CD8-positive, alpha-beta memory T cell (primary cell): Measurements from ENCODE around the gene USP3. TPM values are rescaled to one million over a fixed set of nuclear protein-coding genes. Genes with fewer than 3 reads are reported as not detected.

ENCODE experiments used
- CTCF ChIA-PET: fragments of 350-600 bp; sonication (Branson Sonifier 250); formaldehyde crosslinking; loops from one replicate; lab custom pipeline; 2021; ENCODE audit warnings: antibody characterized with exemption; lab: Charles Lee
- POLR2A ChIA-PET: fragments of 350-600 bp; sonication (Branson Sonifier 250); formaldehyde crosslinking; loops from one replicate; lab custom pipeline; 2021; ENCODE audit warnings: antibody characterized with exemption; lab: Charles Lee
- DNase-seq, 5 donors: peaks; one replicate each; pipeline versions ENCODE4 v3.0.0 to v3.0.0-alpha.2; 2020 to 2022; ENCODE audit warnings: mixed read lengths in 1 of 5
- H3K27ac ChIP-seq: one replicate; pipeline ENCODE4 v1.7.0; 2013; ENCODE audit warnings: low read depth, mild to moderate bottlenecking, low read length, moderate library complexity
- H3K27me3 ChIP-seq: 2 replicates; pipeline ENCODE4 v1.7.0; 2013; ENCODE audit warnings: low read length, mild to moderate bottlenecking; ENCODE audit not compliant: insufficient read depth, poor library complexity, severe bottlenecking
- H3K36me3 ChIP-seq: 2 replicates; pipeline ENCODE4 v1.7.0; 2013; ENCODE audit warnings: mild to moderate bottlenecking, low read length, moderate library complexity; ENCODE audit not compliant: insufficient read depth
- H3K4me1 ChIP-seq: 2 replicates; pipeline ENCODE4 v1.7.0; 2013; ENCODE audit warnings: mild to moderate bottlenecking, low read length, moderate library complexity; ENCODE audit not compliant: insufficient read depth
- H3K4me3 ChIP-seq: 2 replicates; pipeline ENCODE4 v1.7.0; 2013; ENCODE audit warnings: mild to moderate bottlenecking, low read length
- H3K9me3 ChIP-seq: 2 replicates; pipeline ENCODE4 v1.7.0; 2013; ENCODE audit warnings: mild to moderate bottlenecking, low read length
- H3K27ac Mint-ChIP-seq, 8 donors: one replicate each; pipeline ENCODE4 v1.8.0; 2020 to 2021; ENCODE audit warnings: mixed read lengths in 8 of 8, mild to moderate bottlenecking in 6 of 8, inconsistent platforms in 3 of 8, moderate library complexity in 3 of 8
- H3K27me3 Mint-ChIP-seq, 2 donors: one replicate each; pipeline ENCODE4 v1.8.0; 2020 to 2021; ENCODE audit warnings: mixed read lengths in 2 of 2, mild to moderate bottlenecking in 1 of 2, moderate library complexity in 1 of 2
- H3K36me3 Mint-ChIP-seq, 3 donors: one replicate each; pipeline ENCODE4 v1.8.0; 2020 to 2021; ENCODE audit warnings: mixed read lengths in 3 of 3, inconsistent platforms in 1 of 3, mild to moderate bottlenecking in 1 of 3
- H3K4me1 Mint-ChIP-seq, 3 donors: one replicate each; pipeline ENCODE4 v1.8.0; 2020 to 2021; ENCODE audit warnings: mixed read lengths in 3 of 3, inconsistent platforms in 1 of 3, mild to moderate bottlenecking in 1 of 3
- H3K4me3 Mint-ChIP-seq, 7 donors: one replicate each; pipeline ENCODE4 v1.8.0; 2020 to 2021; ENCODE audit warnings: mixed read lengths in 7 of 7, mild to moderate bottlenecking in 6 of 7, moderate library complexity in 4 of 7, inconsistent platforms in 2 of 7
- H3K9me3 Mint-ChIP-seq, 5 donors: one replicate each; pipeline ENCODE4 v1.8.0; 2020 to 2022; ENCODE audit warnings: mixed read lengths in 5 of 5, mild to moderate bottlenecking in 3 of 5, moderate library complexity in 2 of 5, inconsistent platforms in 1 of 5
- polyA plus RNA-seq: library from polyadenylated mRNA; unstranded; fragments of 300-500 nt; fragmentation: Illumina TruSeq; gene quantifications from one replicate; pipeline ENCODE4 v1.2.3, GENCODE V29; 2021
- total RNA-seq, 2 experiments: library from RNA; stranded (reverse); gene quantifications; one replicate each; pipeline ENCODE4 v1.2.3, GENCODE V29; 2021

The USP3 gene
- total and polyA plus RNA-seq, 3 experiments from 2014 or later, result 36.6 to 50.7 (median 38.0) TPM

DNA sequence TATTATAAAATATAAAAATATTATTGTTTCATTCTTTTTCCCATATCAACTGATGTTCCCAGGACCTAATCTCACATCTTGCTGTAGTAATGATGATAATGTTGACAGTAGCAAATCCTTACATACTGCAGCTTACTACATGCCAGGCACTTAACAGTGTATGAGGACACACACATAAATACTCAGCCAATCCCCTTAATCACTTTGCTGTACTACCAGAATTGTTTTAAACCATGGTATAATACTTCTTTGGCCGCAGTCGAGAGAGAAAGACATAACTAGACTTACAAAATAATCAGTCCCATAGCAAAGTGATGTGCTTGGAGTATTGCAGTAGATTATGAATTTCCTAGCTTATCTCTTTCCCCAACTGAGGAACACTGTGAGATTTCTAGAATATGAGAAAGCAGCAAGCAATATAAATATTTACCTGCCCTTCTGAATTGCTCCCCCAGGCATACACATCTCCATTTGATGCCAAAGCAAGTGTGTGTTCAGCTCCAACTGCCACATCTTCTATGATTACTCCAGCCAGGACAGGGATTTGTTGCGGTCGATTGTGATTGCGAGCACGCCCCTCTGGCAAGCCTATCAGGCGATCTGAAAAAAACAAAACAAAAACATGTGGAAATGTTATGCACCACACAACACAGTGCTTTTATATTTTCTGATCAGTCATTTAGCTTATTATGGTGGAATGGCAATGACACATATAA lies 125.8 kb downstream of the USP3 start:
- Mint-ChIP-seq H3K4me3 (no peak overlapping the region), H3K27ac (peak overlapping the region in 1 of 8 donors; percentile 1), H3K4me1 (peaks cover 0 to 1% (median 0%) of the 10 kb centered on the region in 3 donors), H3K36me3 (peaks cover 11 to 93% (median 42%) of the 10 kb centered on the region in 3 donors), H3K27me3 (no peaks in the 10 kb centered on the region), H3K9me3 (no peaks in the 10 kb centered on the region)
- POLR2A ChIA-PET, result no interaction called here
- Histone ChIP-seq H3K27ac (no peak overlapping the region), H3K4me3 (no peak overlapping the region), H3K9me3 (no peaks in the 10 kb centered on the region), H3K36me3 (peaks cover 66% of the 10 kb centered on the region), H3K4me1 (no peaks in the 10 kb centered on the region), H3K27me3 (no peaks in the 10 kb centered on the region)
- no peak for DNase-seq
- CTCF ChIA-PET, result interaction anchor here (0.8 to 1.7 kb wide), 3 partner anchors 20 to 164 kb away, joined by 3 to 4 read pairs (median 3); no protein-coding TSS in a partner anchor

DNA sequence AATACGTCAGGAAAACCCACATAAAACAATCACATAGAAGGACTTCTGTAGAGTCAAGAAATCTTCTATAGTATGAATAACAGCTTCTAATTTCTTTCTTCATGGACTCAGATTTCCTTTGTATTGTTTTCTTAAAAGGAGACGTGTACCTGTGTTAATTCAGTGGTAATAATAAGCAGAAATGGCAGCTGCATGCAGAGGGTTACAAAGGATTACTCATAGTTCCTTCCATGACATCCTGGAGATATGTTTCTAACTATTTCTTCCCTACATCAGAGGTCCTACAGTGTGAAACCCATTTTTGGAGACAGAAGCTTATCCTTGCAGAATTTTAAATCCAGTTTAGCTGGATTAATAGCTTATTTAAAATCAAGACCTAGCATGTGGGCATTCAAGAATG lies 128.9 kb downstream of the USP3 start:
- ChIA-PET CTCF (no interaction called here), POLR2A (no interaction called here)
- H3K9me3 ChIP-seq, result no peaks in the 10 kb centered on the region
- Mint-ChIP-seq H3K4me1 (peaks cover 0 to 1% (median 0%) of the 10 kb centered on the region in 3 donors), H3K9me3 (no peaks in the 10 kb centered on the region), H3K27me3 (no peaks in the 10 kb centered on the region), H3K27ac (no peak overlapping the region), H3K4me3 (no peak overlapping the region), H3K36me3 (peaks cover 8 to 93% (median 41%) of the 10 kb centered on the region in 3 donors)
- H3K36me3 ChIP-seq, result peaks cover 69% of the 10 kb centered on the region
- no peak overlapping the region for H3K27ac ChIP-seq
- no peaks in the 10 kb centered on the region for H3K27me3 ChIP-seq
- H3K4me3 ChIP-seq, result no peak overlapping the region
- no peaks in the 10 kb centered on the region for H3K4me1 ChIP-seq
- DNase-seq, result no peak

DNA sequence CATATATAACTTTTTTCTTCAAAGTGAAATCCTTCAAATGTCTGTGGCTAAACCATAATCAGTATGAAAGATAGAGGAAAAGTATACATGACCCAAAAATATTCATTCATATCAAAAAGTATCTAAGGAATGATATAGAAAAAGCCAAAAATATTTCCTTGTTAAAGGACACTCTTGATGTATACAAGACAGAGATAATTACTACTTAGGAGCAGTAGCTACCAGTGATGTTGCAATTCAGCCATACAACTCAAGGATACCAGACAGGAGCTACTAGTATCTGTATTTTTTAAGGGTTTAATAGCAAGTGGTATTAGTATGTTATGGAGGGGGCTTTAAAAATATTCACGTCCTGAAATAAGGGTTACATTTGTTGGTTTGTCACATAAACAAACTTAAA lies 129.8 kb downstream of the USP3 start:
- H3K27ac ChIP-seq, result no peak overlapping the region
- H3K9me3 ChIP-seq, result no peaks in the 10 kb centered on the region
- Mint-ChIP-seq H3K4me1 (peaks cover 0 to 1% (median 0%) of the 10 kb centered on the region in 3 donors), H3K27ac (peak overlapping the region in 3 of 8 donors; percentile 20 to 63 (median 61)), H3K4me3 (no peak overlapping the region), H3K36me3 (peaks cover 5 to 93% (median 39%) of the 10 kb centered on the region in 3 donors), H3K27me3 (no peaks in the 10 kb centered on the region), H3K9me3 (no peaks in the 10 kb centered on the region)
- no peaks in the 10 kb centered on the region for H3K27me3 ChIP-seq
- ChIA-PET CTCF (interaction anchor here (1.8 kb wide), 1 partner anchor 433 kb away, joined by 3 read pairs; no protein-coding TSS in a partner anchor), POLR2A (no interaction called here)
- DNase-seq, result no peak
- no peaks in the 10 kb centered on the region for H3K4me1 ChIP-seq
- H3K36me3 ChIP-seq, result peaks cover 73% of the 10 kb centered on the region
- H3K4me3 ChIP-seq, result no peak overlapping the region

DNA sequence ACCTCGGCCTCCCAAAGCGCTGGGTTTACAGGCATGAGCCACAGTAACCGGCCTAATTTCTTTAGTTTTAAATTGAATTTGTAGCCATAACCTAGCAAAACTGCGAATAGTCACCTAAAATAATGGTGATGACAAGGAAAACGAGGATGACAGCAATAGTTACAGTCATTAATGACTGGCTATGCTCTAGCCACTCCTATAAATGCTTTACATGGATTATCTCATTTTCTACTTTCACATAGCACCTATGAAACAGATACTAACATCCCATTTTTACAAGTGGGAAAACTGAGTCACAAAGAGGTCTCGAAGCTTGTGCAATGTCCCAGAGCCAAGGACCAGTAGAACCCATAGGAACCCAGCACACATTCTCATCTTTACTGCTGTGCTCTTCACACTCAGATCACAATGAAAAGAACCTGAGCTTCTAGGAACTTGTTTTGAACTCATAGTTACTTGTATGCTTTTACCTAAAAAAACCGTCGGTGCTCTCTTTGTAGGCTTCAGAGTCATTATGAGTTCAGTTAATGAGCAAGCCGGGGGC lies 132.2 kb downstream of the USP3 start:
- H3K27ac Mint-ChIP-seq, result no peak overlapping the region

DNA sequence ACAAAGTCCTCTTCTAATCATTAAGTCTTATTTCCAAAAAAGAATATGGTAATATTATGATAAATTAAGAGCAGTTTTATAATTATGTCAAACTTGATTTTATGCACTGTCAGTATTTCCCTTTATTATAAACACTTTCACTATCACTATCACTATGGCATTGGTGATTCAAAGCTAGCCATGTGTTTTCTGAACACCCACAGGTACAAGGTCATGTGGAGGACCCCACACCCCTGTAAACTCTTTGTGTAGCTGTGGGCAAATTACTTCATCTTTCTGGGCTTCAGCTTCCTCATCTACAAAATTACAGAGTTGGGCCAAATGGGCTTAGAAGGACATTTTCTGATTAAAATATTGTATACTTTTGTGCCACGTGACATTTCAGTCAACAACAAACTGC lies 134.4 kb downstream of the USP3 start:
- no peak overlapping the region for H3K4me3 Mint-ChIP-seq
- no peak overlapping the region for H3K4me3 ChIP-seq
- CTCF ChIA-PET, result interaction anchor here (0.5 kb wide), 1 partner anchor 1193 kb away, joined by 3 read pairs; no protein-coding TSS in a partner anchor
- H3K9me3 Mint-ChIP-seq, result no peaks in the 10 kb centered on the region
- no peaks in the 10 kb centered on the region for H3K4me1 Mint-ChIP-seq
- H3K27me3 ChIP-seq, result no peaks in the 10 kb centered on the region
- peaks cover 1 to 90% (median 19%) of the 10 kb centered on the region in 3 donors for H3K36me3 Mint-ChIP-seq
- no peak for DNase-seq
- H3K27ac ChIP-seq, result no peak overlapping the region
- no peaks in the 10 kb centered on the region for H3K4me1 ChIP-seq
- POLR2A ChIA-PET, result no interaction called here
- peak overlapping the region in 3 of 8 donors; percentile 29 to 93 (median 50) for H3K27ac Mint-ChIP-seq
- no peaks in the 10 kb centered on the region for H3K27me3 Mint-ChIP-seq
- H3K9me3 ChIP-seq, result no peaks in the 10 kb centered on the region
- H3K36me3 ChIP-seq, result peaks cover 70% of the 10 kb centered on the region

More for the DNA sequence above, 132.2 kb downstream of the USP3 start:
- Mint-ChIP-seq H3K27me3 (no peaks in the 10 kb centered on the region), H3K4me1 (peaks cover 0 to 1% (median 0%) of the 10 kb centered on the region in 3 donors), H3K36me3 (peaks cover 0 to 94% (median 27%) of the 10 kb centered on the region in 3 donors), H3K9me3 (no peaks in the 10 kb centered on the region), H3K4me3 (no peak overlapping the region)
- Histone ChIP-seq H3K27me3 (no peaks in the 10 kb centered on the region), H3K36me3 (peaks cover 83% of the 10 kb centered on the region), H3K4me3 (no peak overlapping the region), H3K4me1 (no peaks in the 10 kb centered on the region), H3K27ac (no peak overlapping the region), H3K9me3 (no peaks in the 10 kb centered on the region)
- no peak for DNase-seq
- ChIA-PET POLR2A (interaction anchor here (0.9 kb wide), 1 partner anchor 10 kb away, joined by 3 read pairs; no protein-coding TSS in a partner anchor), CTCF (no interaction called here)

DNA sequence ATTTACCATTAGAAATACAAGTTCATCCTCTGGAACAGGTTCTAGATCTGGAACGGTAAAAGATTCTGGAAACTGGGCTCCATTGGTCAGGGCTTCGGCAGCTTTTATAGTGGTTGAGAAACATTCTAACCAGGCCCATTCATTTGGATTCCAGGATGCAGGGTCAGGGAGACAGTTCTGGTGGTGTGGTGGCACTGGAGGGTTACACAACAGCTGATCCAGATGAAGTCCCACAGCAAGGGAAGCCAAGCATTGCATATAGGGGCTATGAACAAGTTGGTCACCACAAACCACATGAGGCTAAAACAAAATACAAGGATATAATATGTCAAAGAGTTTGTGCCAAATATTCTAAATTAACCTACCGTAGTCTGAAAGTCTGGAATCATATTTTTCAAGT lies 135.8 kb downstream of the USP3 start:
- DNase-seq, result no peak
- H3K4me3 ChIP-seq, result no peak overlapping the region
- no peaks in the 10 kb centered on the region for H3K27me3 Mint-ChIP-seq
- H3K36me3 Mint-ChIP-seq, result peaks cover 5 to 92% (median 20%) of the 10 kb centered on the region in 3 donors
- no peaks in the 10 kb centered on the region for H3K4me1 Mint-ChIP-seq
- H3K9me3 Mint-ChIP-seq, result no peaks in the 10 kb centered on the region
- ChIA-PET CTCF (interaction anchor here (1.5 to 1.7 kb wide), 2 partner anchors 30 to 305 kb away, joined by 3 to 6 read pairs; no protein-coding TSS in a partner anchor), POLR2A (no interaction called here)
- peak overlapping the region in 1 of 8 donors; percentile 21 for H3K27ac Mint-ChIP-seq
- H3K27ac ChIP-seq, result no peak overlapping the region
- H3K4me3 Mint-ChIP-seq, result no peak overlapping the region
- peaks cover 66% of the 10 kb centered on the region for H3K36me3 ChIP-seq
- H3K27me3 ChIP-seq, result no peaks in the 10 kb centered on the region
- no peaks in the 10 kb centered on the region for H3K4me1 ChIP-seq
- no peaks in the 10 kb centered on the region for H3K9me3 ChIP-seq

Other genes starting within 250 kb of the USP3 start
- gene APH1B, start 227.0 kb upstream of the USP3 start, total RNA-seq, result 1 to 10 TPM; 6.7 to 9.2 TPM
- gene APH1B, start 227.0 kb upstream of the USP3 start, polyA plus RNA-seq, result 13.1 TPM
- gene CA12, start 122.7 kb upstream of the USP3 start, total RNA-seq, result not detected
- gene CA12, start 122.7 kb upstream of the USP3 start, polyA plus RNA-seq, result 0.08 TPM
- gene FBXL22, start 92.8 kb downstream of the USP3 start, total RNA-seq, result 1 to 10 TPM in 1 of 2 experiments, under 1 TPM in 1; 0.84 to 1.1 TPM
- 0.97 TPM for gene FBXL22, start 92.8 kb downstream of the USP3 start, polyA plus RNA-seq